SK-N-DZ (cell line): ENCODE measurements around the gene SPOCK2.
A peak's percentile ranks its signal among the peaks of the same experiment; 100 is the strongest.

ENCODE experiments used
- DNase-seq: peaks from one replicate; pipeline ENCODE4 v3.0.0-alpha.2; 2015; ENCODE audit warnings: low spot score

The SPOCK2 gene

GRCh38 chr10:72089618-72090017 is 1.3 kb upstream of the SPOCK2 start:
- DNase-seq, result no peak

- peak; percentile 36 for DNase-seq
Measured at GRCh38 chr10:72088889-72089575, 681 bp upstream of the SPOCK2 start.

GRCh38 chr10:72087392-72087968 is 871 bp downstream of the SPOCK2 start:
- no peak for DNase-seq

GRCh38 chr10:72086466-72087391 is 1.6 kb downstream of the SPOCK2 start:
- no peak for DNase-seq

GRCh38 chr10:72085864-72086465 is 2.4 kb downstream of the SPOCK2 start:
- DNase-seq, result no peak

- no peak for DNase-seq
Measured at GRCh38 chr10:72085166-72085565, 3.2 kb downstream of the SPOCK2 start.

GRCh38 chr10:72083790-72084459 is 4.4 kb downstream of the SPOCK2 start:
- no peak for DNase-seq

- no peak for DNase-seq
Measured at GRCh38 chr10:72082856-72083789, 5.2 kb downstream of the SPOCK2 start.

GRCh38 chr10:72081772-72082590 is 6.4 kb downstream of the SPOCK2 start:
- DNase-seq, result no peak

GRCh38 chr10:72081210-72081609 is 7.1 kb downstream of the SPOCK2 start:
- DNase-seq, result no peak

GRCh38 chr10:72080042-72080975 is 8.0 kb downstream of the SPOCK2 start:
- DNase-seq, result no peak

- DNase-seq, result no peak
Measured at GRCh38 chr10:72079356-72079755, 9.0 kb downstream of the SPOCK2 start.

- no peak for DNase-seq
Measured at GRCh38 chr10:72077275-72077990, 10.9 kb downstream of the SPOCK2 start.

GRCh38 chr10:72076756-72077155 is 11.6 kb downstream of the SPOCK2 start:
- no peak for DNase-seq

- no peak for DNase-seq
Measured at GRCh38 chr10:72075376-72076115, 12.8 kb downstream of the SPOCK2 start.

GRCh38 chr10:72074574-72075375 is 13.6 kb downstream of the SPOCK2 start:
- DNase-seq, result no peak
